HG03196 (cell line): Measurements from ENCODE around the gene RAP1GAP.

Source experiments
- ATAC-seq: cut with Tn5 transposase; IDR thresholded peaks from one replicate; pipeline ENCODE4 v1.9.1; 2021; ENCODE audit not compliant: unreplicated experiment

Gene RAP1GAP

DNA sequence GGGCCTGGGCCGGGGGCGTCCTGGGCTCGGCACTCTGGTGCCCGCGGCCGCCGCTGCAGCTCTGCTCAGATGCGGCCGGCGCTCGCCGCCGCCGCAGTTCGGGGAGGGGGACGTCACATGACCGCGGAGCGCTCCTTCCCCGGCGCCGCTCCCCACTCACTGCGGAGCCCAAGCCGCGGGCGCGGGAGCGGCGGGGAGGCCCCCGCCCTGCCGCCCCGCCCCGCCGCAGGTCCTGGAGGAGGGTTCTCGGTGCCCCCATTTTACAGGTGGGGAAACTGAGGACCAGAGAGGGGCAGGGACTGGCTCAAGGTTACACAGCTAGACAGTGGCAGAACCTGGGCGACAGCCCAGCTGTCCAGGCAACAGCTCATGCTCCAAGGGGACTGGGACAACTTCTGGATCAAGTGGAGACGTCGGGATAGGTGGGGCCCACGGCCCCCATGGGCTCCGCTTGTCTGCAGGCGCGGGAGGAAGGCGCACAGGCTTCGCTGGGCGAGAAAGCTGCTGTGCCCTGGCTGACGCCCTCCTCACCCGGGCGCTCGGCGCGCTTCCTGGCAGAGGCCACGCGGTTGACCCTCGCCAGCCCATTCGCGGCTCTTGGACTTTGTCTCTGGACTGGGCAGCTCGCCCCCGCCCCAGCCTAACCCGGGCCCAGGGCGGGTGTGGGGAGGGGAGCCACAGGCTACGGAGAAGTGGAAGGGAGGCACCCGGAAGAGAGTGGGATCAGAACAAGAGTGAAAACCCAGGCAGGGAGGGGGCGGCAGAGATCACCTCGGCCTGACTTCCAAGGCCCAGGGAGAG is at the start of gene RAP1GAP:
RAP1GAP (minus strand) TSS at position 100 of the 801 bp plus-strand sequence. CDS start 49,325 bp downstream, outside the sequence.
- ATAC-seq: no peak

- ATAC-seq: no peak
Measured at GRCh38 chr1:21716169-21716568, 47.0 kb upstream of the RAP1GAP start.

DNA sequence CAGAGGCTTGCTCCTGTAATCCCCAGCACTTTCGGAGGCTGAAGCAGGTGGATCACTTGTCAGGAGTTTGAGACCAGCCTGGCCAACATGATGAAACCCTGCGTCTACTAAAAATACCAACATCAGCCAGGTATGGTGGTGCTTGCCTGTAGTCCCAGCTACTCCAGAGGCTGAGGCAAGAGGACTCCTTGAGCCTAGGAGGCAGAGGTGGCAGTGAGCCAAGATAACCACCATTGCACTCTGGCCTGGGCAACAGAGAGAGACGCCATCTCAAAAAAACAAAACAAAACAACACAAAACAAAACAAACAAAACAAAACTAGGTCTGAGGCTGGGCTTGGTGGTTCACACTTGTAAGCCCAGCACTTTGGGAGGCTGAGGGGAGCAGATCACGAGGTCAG is 38.7 kb upstream of the RAP1GAP start:
- no peak for ATAC-seq

- ATAC-seq: no peak
Measured at GRCh38 chr1:21707086-21707840, 38.1 kb upstream of the RAP1GAP start.

- ATAC-seq: no peak
Measured at GRCh38 chr1:21706151-21706835, 37.1 kb upstream of the RAP1GAP start.

GRCh38 chr1:21705303-21705980 is 36.3 kb upstream of the RAP1GAP start:
- no peak for ATAC-seq

DNA sequence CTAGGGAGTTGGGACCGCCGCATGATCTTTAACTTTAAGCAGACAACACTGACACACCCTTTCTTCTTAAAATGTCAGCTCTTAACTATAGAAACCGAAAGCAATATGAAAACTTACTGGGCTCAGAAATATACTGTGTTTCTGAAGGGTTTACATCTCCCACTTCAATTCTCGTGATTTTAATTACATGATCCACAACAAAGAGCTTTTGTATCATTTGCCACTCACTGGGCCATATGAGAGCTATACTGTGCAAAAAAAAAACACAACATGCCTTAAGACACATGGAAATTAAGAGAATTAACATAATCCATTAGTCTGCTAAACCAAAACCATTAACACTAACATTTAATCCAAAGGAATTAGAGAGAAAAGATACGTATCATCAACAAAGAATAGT is 35.0 kb upstream of the RAP1GAP start:
- ATAC-seq: no peak

- ATAC-seq: no peak
Measured at GRCh38 chr1:21703318-21703963, 34.3 kb upstream of the RAP1GAP start.

DNA sequence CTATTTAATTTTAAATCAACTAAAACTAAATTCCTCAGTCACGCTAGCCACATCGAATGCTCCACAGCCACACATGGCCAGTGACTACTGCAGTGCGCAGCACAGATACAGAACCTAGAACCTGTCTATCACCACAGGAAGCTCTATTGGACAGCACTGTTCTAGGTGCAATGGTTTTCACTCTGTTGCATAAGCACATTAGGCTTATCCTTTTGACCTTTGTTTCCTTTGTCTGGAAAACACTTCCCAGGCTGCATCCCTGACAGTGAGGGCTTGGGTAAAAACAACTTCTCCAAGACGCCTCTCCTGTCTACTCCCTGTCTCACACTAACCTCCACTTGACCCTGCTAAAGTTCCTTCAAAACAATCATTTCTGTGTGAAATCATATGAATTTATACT is 33.6 kb upstream of the RAP1GAP start:
- ATAC-seq: no peak

- ATAC-seq: no peak
Measured at GRCh38 chr1:21701401-21701800, 32.2 kb upstream of the RAP1GAP start.

- no peak for ATAC-seq
Measured at GRCh38 chr1:21700094-21700493, 30.9 kb upstream of the RAP1GAP start.

DNA sequence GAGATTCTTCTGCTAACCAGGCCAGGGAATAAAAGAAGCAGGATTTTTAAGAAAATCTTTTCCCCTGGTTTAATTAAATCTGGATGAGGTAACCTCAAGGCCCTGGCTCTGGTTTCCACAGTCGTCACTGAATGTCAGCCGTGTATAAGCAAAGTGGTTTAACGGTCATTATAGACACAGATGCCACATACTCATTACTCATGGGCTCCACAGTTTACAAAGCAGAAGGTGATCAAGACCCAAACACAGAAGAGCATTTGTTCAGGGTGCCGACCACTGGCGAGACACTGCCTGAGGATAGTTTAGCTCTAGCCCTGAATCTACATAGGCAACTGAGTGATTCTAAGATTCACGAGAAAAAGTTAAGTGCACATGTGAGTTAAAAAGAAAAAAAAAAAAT is 27.8 kb upstream of the RAP1GAP start:
- ATAC-seq: no peak

DNA sequence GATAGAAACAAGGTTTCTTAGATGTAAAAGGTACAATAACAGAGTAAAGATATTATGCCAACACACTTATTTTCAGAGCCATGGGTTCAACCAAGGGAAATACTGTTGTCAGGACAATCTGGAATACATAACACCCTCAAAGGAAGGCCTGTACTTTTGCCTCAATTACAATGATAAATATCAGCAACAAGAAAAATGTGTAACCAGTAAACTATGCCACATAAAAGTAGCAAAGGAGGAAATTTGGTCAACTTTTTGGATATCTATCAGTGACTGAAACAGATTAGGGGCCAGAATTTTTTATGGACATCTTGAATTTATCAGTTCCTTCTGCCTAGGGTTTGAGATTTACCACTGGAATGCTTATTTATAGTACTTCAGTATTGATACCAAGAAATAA is 24.6 kb upstream of the RAP1GAP start:
- ATAC-seq: no peak

- no peak for ATAC-seq
Measured at GRCh38 chr1:21691739-21692138, 22.6 kb upstream of the RAP1GAP start.

- ATAC-seq: no peak
Measured at GRCh38 chr1:21689661-21690372, 20.7 kb upstream of the RAP1GAP start.

DNA sequence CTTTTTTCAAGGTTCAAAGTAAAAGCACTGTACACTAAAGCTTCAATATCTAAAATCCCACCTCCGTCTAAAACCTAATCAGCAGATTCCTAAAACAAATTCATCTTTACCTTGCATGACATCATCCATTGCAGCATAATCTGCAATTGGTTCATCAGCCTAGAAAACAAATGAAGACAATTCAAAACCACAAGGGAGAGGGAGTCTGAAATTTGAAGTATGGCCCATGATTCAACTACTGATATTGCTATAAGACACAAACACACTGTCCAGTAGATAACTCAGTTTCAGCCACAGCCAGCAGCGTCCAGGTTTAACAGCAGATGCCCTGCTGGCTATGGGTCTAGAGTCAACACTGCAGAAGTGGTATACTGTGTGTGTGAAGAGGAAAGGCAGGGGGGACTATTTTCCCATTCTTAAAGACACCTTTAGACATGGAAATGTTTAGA is 17.9 kb upstream of the RAP1GAP start:
- no peak for ATAC-seq

- no peak for ATAC-seq
Measured at GRCh38 chr1:21685946-21686678, 17.0 kb upstream of the RAP1GAP start.

GRCh38 chr1:21681426-21681825 is 12.3 kb upstream of the RAP1GAP start:
- ATAC-seq: no peak

GRCh38 chr1:21680918-21681317 is 11.8 kb upstream of the RAP1GAP start:
- no peak for ATAC-seq
